GM23338 (cell line): ENCODE results near the gene UNC13D. TPM values are rescaled to one million over a fixed set of nuclear protein-coding genes. Genes with fewer than 3 reads are reported as not detected.

Source experiments
- ATAC-seq: fragments of 200-7000 bp; cut with Tn5 transposase; 3 replicates; pipeline ENCODE4 v1.9.1; 2020
- DNase-seq: peaks from one replicate; pipeline ENCODE4 v3.0.0-alpha.2; 2015; ENCODE audit warnings: low spot score
- H2AFZ ChIP-seq: fragments of 200-600 bp; sonication (generic); 2 replicates; pipeline ENCODE4 v1.8.0; 2016; ENCODE audit warnings: antibody characterized with exemption, mild to moderate bottlenecking, moderate library complexity
- H3F3A ChIP-seq: fragments of 200-600 bp; sonication (generic); replicated peaks from 2 replicates; pipeline ENCODE4 v1.8.0; 2017; ENCODE audit warnings: antibody characterized with exemption, mixed run types, low read depth
- H3K27ac ChIP-seq: fragments of 200-600 bp; sonication (generic); 2 replicates; pipeline ENCODE4 v1.6.1; 2016; ENCODE audit warnings: low read depth
- H3K27me3 ChIP-seq: fragments of 200-600 bp; sonication (generic); 2 replicates; pipeline ENCODE4 v1.8.0; 2016; ENCODE audit warnings: mild to moderate bottlenecking, mixed run types, moderate library complexity; ENCODE audit not compliant: insufficient read depth
- H3K36me3 ChIP-seq: fragments of 200-600 bp; sonication (generic); 2 replicates; pipeline ENCODE4 v1.8.0; 2016; ENCODE audit warnings: mild to moderate bottlenecking; ENCODE audit not compliant: insufficient read depth
- H3K4me1 ChIP-seq: fragments of 200-600 bp; sonication (generic); 2 replicates; pipeline ENCODE4 v1.8.0; 2016; ENCODE audit warnings: mild to moderate bottlenecking, moderate library complexity; ENCODE audit not compliant: insufficient read depth
- H3K4me2 ChIP-seq: fragments of 200-600 bp; sonication (generic); 2 replicates; pipeline ENCODE4 v1.7.1; 2017; ENCODE audit warnings: mixed run types
- H3K4me3 ChIP-seq: fragments of 200-600 bp; sonication (generic); 2 replicates; pipeline ENCODE4 v1.6.1; 2016; ENCODE audit warnings: mixed run types
- H3K79me2 ChIP-seq: fragments of 200-600 bp; sonication (generic); replicated peaks from 2 replicates; pipeline ENCODE4 v1.8.0; 2017; ENCODE audit warnings: mild to moderate bottlenecking; ENCODE audit not compliant: insufficient read depth
- H3K9me2 ChIP-seq: fragments of 200-600 bp; sonication (generic); 2 replicates; pipeline ENCODE4 v1.8.0; 2017; ENCODE audit not compliant: insufficient read depth
- H4K20me1 ChIP-seq: fragments of 200-600 bp; sonication (generic); replicated peaks from 2 replicates; pipeline ENCODE4 v1.8.0; 2017; ENCODE audit warnings: mild to moderate bottlenecking; ENCODE audit not compliant: insufficient read depth
- H3K27ac Mint-ChIP-seq: 2 replicates; pipeline ENCODE4 v1.8.0; 2020; ENCODE audit warnings: inconsistent platforms, mild to moderate bottlenecking, moderate library complexity, mixed read lengths
- H3K27me3 Mint-ChIP-seq: 3 replicates; pipeline ENCODE4 v1.8.0; 2022; ENCODE audit warnings: low read depth, mild to moderate bottlenecking, moderate library complexity, mixed read lengths, inconsistent platforms; ENCODE audit not compliant: insufficient read depth, poor library complexity
- H3K36me3 Mint-ChIP-seq: 3 replicates; pipeline ENCODE4 v1.8.0; 2021; ENCODE audit warnings: low read depth, mild to moderate bottlenecking, inconsistent platforms, moderate library complexity, mixed read lengths
- H3K4me1 Mint-ChIP-seq: 3 replicates; pipeline ENCODE4 v1.8.0; 2020; ENCODE audit warnings: mild to moderate bottlenecking, inconsistent platforms, mixed read lengths
- H3K4me3 Mint-ChIP-seq: 3 replicates; pipeline ENCODE4 v1.8.0; 2021; ENCODE audit warnings: moderate library complexity, mild to moderate bottlenecking, inconsistent platforms, mixed read lengths
- H3K9me3 Mint-ChIP-seq: 3 replicates; pipeline ENCODE4 v1.8.0; 2020; ENCODE audit warnings: moderate library complexity, mild to moderate bottlenecking, inconsistent platforms, mixed read lengths
- CREB1 ChIP-seq: fragments of 250-450 bp; sonication (Bioruptor Pico); IDR thresholded peaks from 2 replicates; pipeline ENCODE4 v1.5.0; 2020; ENCODE audit warnings: low read depth, mild to moderate bottlenecking, moderate library complexity
- CTCF ChIP-seq, 2 experiments: fragments of 200-600 bp in 1 of 2; sonication (generic) in 1 of 2; conservative IDR thresholded peaks; 2 replicates each; pipeline versions ENCODE4 v1.5.1 to v1.6.1; 2016 to 2017; ENCODE audit warnings: antibody characterized with exemption in 2 of 2, low read depth in 2 of 2, mild to moderate bottlenecking in 2 of 2, moderate library complexity in 1 of 2
- EZH2 ChIP-seq: fragments of 200-600 bp; sonication (generic); IDR thresholded peaks from one replicate; pipeline ENCODE4 v1.8.0; 2017; ENCODE audit warnings: antibody characterized with exemption, mild to moderate bottlenecking, low read depth; ENCODE audit not compliant: unreplicated experiment
- EZH2phosphoT487 ChIP-seq: fragments of 200-600 bp; sonication (generic); IDR thresholded peaks from one replicate; pipeline ENCODE4 v1.8.1; 2018; ENCODE audit warnings: antibody characterized with exemption; ENCODE audit not compliant: unreplicated experiment
- JUNB ChIP-seq: IDR thresholded peaks from one replicate; pipeline ENCODE4 v1.6.1; 2016; ENCODE audit warnings: antibody characterized with exemption; ENCODE audit not compliant: unreplicated experiment
- NANOG ChIP-seq: IDR thresholded peaks from 2 replicates; pipeline ENCODE4 v1.6.1; 2016; ENCODE audit warnings: antibody characterized with exemption, borderline replicate concordance
- POLR2AphosphoS5 ChIP-seq: IDR thresholded peaks from 2 replicates; pipeline ENCODE4 v1.6.1; 2016; ENCODE audit warnings: antibody characterized with exemption, low read depth
- REST ChIP-seq: IDR thresholded peaks from one replicate; pipeline ENCODE4 v1.6.1; 2018; ENCODE audit warnings: antibody characterized with exemption; ENCODE audit not compliant: unreplicated experiment
- STAT1 ChIP-seq: IDR thresholded peaks from one replicate; pipeline ENCODE4 v1.6.1; 2016; ENCODE audit warnings: antibody characterized with exemption; ENCODE audit not compliant: unreplicated experiment
- ZNF114 ChIP-seq: fragments of 250-450 bp; sonication (Bioruptor Pico); IDR thresholded peaks from 2 replicates; pipeline ENCODE4 v1.5.0; 2020; ENCODE audit warnings: mild to moderate bottlenecking, moderate library complexity
- ZNF462 ChIP-seq: fragments of 250-450 bp; sonication (Bioruptor Pico); IDR thresholded peaks from 2 replicates; pipeline ENCODE4 v1.5.0; 2020; ENCODE audit warnings: mild to moderate bottlenecking, moderate library complexity
- polyA plus RNA-seq: library from polyadenylated mRNA; unstranded; fragments of >200 nt; fragmentation: Nextera tagmentation; extraction: Ambion mirVana; gene quantifications from 2 replicates; pipeline ENCODE4 v1.2.1, GENCODE V29; 2016
- total RNA-seq: library from RNA; depleted of rRNA; stranded (reverse); fragments of >200 nt; shearing (Covaris generic); gene quantifications from 2 replicates; pipeline ENCODE4 v1.2.3, GENCODE V29; 2014

UNC13D gene
- total and polyA plus RNA-seq, 2 experiments from 2014 or later: 5.9 to 10.8 TPM

GRCh38 chr17:75803883-75804282 lies 40.3 kb downstream of the UNC13D start:
- Histone ChIP-seq H3K4me3 (no peak overlapping the region), H2AFZ (no peak overlapping the region), H3K36me3 (no peaks in the 10 kb centered on the region; the same call in 1 of the 2 replicates), H3K9me2 (no peaks in the 10 kb centered on the region), H4K20me1 (peaks cover 9% of the 10 kb centered on the region; the same call in 1 of the 2 replicates), H3K27ac (0 out of 2 replicates have a peak overlapping the region, but pooled peaks have one; percentile 39), H3K27me3 (no peaks in the 10 kb centered on the region), H3F3A (peaks cover 3% of the 10 kb centered on the region; the same call in 1 of the 2 replicates), H3K79me2 (peaks cover 32% of the 10 kb centered on the region), H3K4me2 (no peak overlapping the region), H3K4me1 (no peaks in the 10 kb centered on the region)
- DNase-seq: no peak
- H3K9me3 Mint-ChIP-seq: no peaks in the 10 kb centered on the region; the same call in 2 of the 3 replicates
- TF ChIP-seq CTCF (conservative IDR thresholded peaks at IDR 0.05; ENCODE audit: low read depth in 2 of 2) (no peak), CREB1 (no peak), STAT1 (no peak), EZH2phosphoT487 (no peak), ZNF114 (CRISPR knock-in tag) (no peak), REST (no peak), POLR2AphosphoS5 (no peak), ZNF462 (CRISPR knock-in tag) (no peak), EZH2 (no peak), NANOG (no peak), JUNB (no peak)
- H3K4me3 Mint-ChIP-seq: no peak overlapping the region
- H3K27me3 Mint-ChIP-seq: peaks cover 15% of the 10 kb centered on the region
- H3K27ac Mint-ChIP-seq: no peak overlapping the region
- no peaks in the 10 kb centered on the region for H3K4me1 Mint-ChIP-seq
- no peak for ATAC-seq
- H3K36me3 Mint-ChIP-seq: peaks cover 11% of the 10 kb centered on the region
